Breast epithelium (tissue), 4 donors: ENCODE data around the gene GUCA2A. TPM values are rescaled to one million over a fixed set of nuclear protein-coding genes. Genes with fewer than 3 reads are reported as not detected.
A peak's percentile ranks its signal among the peaks of the same experiment; 100 is the strongest.

ENCODE experiments used
- DNase-seq, 2 donors: peaks; one replicate each; pipeline ENCODE4 v3.0.0-alpha.2; 2019; ENCODE audit warnings: low spot score in 2 of 2
- H3K27ac ChIP-seq, 2 donors: fragments of 200-600 bp; sonication (generic) in 1 of 2; one replicate each; pipeline ENCODE4 v1.5.1; 2016 to 2019; ENCODE audit warnings: mild to moderate bottlenecking in 1 of 2
- H3K27me3 ChIP-seq, 2 donors: fragments of 200-600 bp; sonication (generic) in 1 of 2; one replicate each; pipeline versions ENCODE4 v1.5.1 to v1.6.0; 2017 to 2019; ENCODE audit warnings: control low read depth in 1 of 2, mild to moderate bottlenecking in 1 of 2
- H3K36me3 ChIP-seq: fragments of 200-600 bp; one replicate; pipeline ENCODE4 v1.5.1; 2019
- H3K4me1 ChIP-seq, 2 donors: fragments of 200-600 bp; sonication (generic); one replicate each; pipeline ENCODE4 v1.5.1; 2016 to 2019; ENCODE audit warnings: control low read depth in 1 of 2
- H3K4me3 ChIP-seq, 3 donors: fragments of 200-600 bp; sonication (generic); 1 replicate in 2 of 3; 2 replicates in 1 of 3; pipeline ENCODE4 v1.5.1; 2016 to 2019; ENCODE audit warnings: mild to moderate bottlenecking in 3 of 3, moderate library complexity in 2 of 3
- H3K9me3 ChIP-seq, 2 donors: fragments of 200-600 bp; sonication (generic) in 1 of 2; one replicate each; pipeline ENCODE4 v1.5.1; 2016 to 2019; ENCODE audit warnings: control low read depth in 1 of 2
- POLR2A ChIP-seq: fragments of 450-650 bp; IDR thresholded peaks from one replicate; pipeline ENCODE4 v1.6.1; 2016; ENCODE audit warnings: antibody characterized with exemption, mild to moderate bottlenecking, moderate library complexity
- POLR2AphosphoS5 ChIP-seq, 3 donors: sonication (generic); formaldehyde crosslinking; IDR thresholded peaks; one replicate each; pipeline ENCODE4 v1.6.1; 2017; ENCODE audit warnings: antibody characterized with exemption in 3 of 3
- intact Hi-C: fragments of 100-400 bp; cut with DNase I; formaldehyde crosslinking; loops from one replicate; pipeline ENCODE4 v1.15.1; 2023; ENCODE audit warnings: low total_unique reads
- total RNA-seq, 3 donors: library from RNA; depleted of rRNA; stranded (reverse); fragments of >200 nt; gene quantifications; one replicate each; pipeline ENCODE4 v1.1.0, GENCODE V29; 2016
- TF ChIP-seq, protein P1 (sequence below), 3 donors: fragments of 450-650 bp; IDR thresholded peaks; one replicate each; pipeline ENCODE4 v1.5.1; 2016 to 2017; ENCODE audit warnings: antibody characterized with exemption in 3 of 3, mild to moderate bottlenecking in 3 of 3, moderate library complexity in 3 of 3

GUCA2A gene
- total RNA-seq, 3 donors from 2014 or later, result 8.8 TPM; not detected in 2

DNA sequence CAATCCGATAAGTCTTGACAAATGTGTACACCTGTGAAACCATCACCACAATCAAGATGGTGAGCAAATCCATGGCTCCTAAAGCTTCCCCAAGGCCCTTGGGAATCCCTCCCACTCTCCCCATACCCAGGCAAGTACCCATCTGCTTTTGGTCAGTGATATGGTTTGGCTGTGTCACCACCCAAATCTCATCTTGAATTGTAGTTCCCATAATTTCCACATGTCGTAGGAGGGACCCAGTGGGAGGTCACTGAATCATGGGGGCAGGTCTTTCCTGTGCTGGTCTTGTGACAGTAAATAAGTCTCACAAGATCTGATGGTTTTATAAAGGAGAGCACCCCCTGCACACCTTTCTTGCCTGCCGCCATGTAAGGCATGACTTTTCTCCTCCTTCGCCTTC, 26.0 kb downstream of the GUCA2A start:
- Histone ChIP-seq H3K27me3 (peaks cover 0 to 3% of the 10 kb centered on the region in 2 donors), H3K9me3 (no peaks in the 10 kb centered on the region), H3K27ac (no peak overlapping the region), H3K4me3 (no peak overlapping the region), H3K36me3 (no peaks in the 10 kb centered on the region), H3K4me1 (no peaks in the 10 kb centered on the region)
- no peak for DNase-seq
- TF ChIP-seq, protein P1, sequence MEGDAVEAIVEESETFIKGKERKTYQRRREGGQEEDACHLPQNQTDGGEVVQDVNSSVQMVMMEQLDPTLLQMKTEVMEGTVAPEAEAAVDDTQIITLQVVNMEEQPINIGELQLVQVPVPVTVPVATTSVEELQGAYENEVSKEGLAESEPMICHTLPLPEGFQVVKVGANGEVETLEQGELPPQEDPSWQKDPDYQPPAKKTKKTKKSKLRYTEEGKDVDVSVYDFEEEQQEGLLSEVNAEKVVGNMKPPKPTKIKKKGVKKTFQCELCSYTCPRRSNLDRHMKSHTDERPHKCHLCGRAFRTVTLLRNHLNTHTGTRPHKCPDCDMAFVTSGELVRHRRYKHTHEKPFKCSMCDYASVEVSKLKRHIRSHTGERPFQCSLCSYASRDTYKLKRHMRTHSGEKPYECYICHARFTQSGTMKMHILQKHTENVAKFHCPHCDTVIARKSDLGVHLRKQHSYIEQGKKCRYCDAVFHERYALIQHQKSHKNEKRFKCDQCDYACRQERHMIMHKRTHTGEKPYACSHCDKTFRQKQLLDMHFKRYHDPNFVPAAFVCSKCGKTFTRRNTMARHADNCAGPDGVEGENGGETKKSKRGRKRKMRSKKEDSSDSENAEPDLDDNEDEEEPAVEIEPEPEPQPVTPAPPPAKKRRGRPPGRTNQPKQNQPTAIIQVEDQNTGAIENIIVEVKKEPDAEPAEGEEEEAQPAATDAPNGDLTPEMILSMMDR (IDR thresholded peaks at IDR 0.05), result no peak
- no peak for TF ChIP-seq POLR2A
- no peak for TF ChIP-seq POLR2AphosphoS5 (IDR thresholded peaks at IDR 0.05)
- intact Hi-C loops, result no loop called here

DNA sequence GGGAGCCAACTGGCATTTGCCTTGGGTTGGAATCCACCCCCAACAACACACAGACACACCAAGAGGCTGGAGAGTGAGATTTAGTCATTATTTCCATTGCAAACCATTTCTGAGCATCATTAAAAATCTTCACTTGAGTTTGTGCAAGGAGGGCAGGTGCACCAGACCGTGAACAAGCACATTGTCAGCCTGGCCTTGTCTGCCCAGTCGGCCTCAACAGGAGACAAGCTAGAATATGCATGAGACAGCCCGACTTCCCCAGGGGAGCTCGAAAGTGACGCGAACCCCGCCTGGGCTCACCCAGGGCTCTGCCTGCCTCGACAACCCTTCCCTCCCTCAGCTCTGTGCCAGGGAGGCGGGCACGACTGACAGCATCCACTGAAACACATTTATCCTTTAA, 26.8 kb downstream of the GUCA2A start:
- intact Hi-C loops, result no loop called here
- H3K4me1 ChIP-seq, result no peaks in the 10 kb centered on the region
- no peaks in the 10 kb centered on the region for H3K9me3 ChIP-seq
- no peak for DNase-seq
- H3K27ac ChIP-seq, result no peak overlapping the region
- TF ChIP-seq, protein P1 (IDR thresholded peaks at IDR 0.05), result no peak
- no peak for TF ChIP-seq POLR2AphosphoS5 (IDR thresholded peaks at IDR 0.05)
- no peak for TF ChIP-seq POLR2A
- H3K4me3 ChIP-seq, result no peak overlapping the region
- H3K36me3 ChIP-seq, result no peaks in the 10 kb centered on the region
- H3K27me3 ChIP-seq, result peaks cover 0 to 3% of the 10 kb centered on the region in 2 donors

DNA sequence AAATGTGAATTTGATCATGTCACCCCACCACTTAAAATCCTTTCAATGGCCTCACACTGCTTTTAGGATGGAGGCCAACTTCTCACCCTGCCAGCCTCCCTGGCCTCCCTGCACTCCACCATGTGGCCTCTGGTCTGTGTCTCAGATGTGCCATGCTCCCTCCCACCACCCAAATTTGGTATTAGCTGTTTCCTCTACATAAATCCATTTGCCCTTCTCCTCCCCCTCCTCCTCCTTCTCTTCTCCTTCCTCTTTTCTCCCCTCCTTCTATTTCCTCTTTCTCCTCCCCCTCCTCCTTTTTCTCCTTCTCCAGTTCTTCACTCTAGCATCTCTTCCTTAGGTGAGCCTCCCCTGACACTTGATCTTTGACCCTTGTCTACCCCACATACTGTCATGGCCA, 28.1 kb downstream of the GUCA2A start:
- no peak for DNase-seq
- Histone ChIP-seq H3K4me1 (no peaks in the 10 kb centered on the region), H3K27me3 (no peaks in the 10 kb centered on the region), H3K36me3 (no peaks in the 10 kb centered on the region), H3K27ac (no peak overlapping the region), H3K9me3 (no peaks in the 10 kb centered on the region), H3K4me3 (no peak overlapping the region)
- intact Hi-C loops, result no loop called here
- TF ChIP-seq, protein P1 (IDR thresholded peaks at IDR 0.05), result no peak
- TF ChIP-seq POLR2AphosphoS5 (IDR thresholded peaks at IDR 0.05), result no peak
- TF ChIP-seq POLR2A, result no peak

DNA sequence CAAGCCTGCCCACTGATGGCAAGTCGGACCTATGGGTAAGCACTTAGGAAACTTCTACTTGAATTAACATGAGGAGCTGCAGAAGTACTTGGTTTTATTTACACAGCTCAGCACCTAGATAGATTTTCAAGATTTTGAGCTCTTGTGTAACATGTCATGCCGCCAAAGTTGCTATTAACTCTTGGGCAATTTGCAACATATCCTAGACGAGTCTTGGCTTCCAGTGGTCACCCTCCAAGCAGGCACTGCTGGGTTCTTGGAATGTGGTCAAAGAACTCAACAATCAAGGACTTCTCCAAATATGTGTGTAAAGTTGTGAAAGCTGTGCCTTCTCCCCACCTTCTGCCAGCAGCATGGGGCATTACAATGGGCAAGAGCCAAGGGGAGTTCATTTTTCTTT, 29.1 kb downstream of the GUCA2A start:
- H3K36me3 ChIP-seq, result no peaks in the 10 kb centered on the region
- peak overlapping the region in 1 of 2 donors; percentile 19 for H3K27ac ChIP-seq
- intact Hi-C loops, result no loop called here
- H3K9me3 ChIP-seq, result no peaks in the 10 kb centered on the region
- DNase-seq, result peak in 1 of 2 donors; percentile 70
- TF ChIP-seq, protein P1 (IDR thresholded peaks at IDR 0.05), result no peak
- TF ChIP-seq POLR2A (no peak), POLR2AphosphoS5 (IDR thresholded peaks at IDR 0.05) (no peak)
- no peaks in the 10 kb centered on the region for H3K4me1 ChIP-seq
- no peaks in the 10 kb centered on the region for H3K27me3 ChIP-seq
- no peak overlapping the region for H3K4me3 ChIP-seq

DNA sequence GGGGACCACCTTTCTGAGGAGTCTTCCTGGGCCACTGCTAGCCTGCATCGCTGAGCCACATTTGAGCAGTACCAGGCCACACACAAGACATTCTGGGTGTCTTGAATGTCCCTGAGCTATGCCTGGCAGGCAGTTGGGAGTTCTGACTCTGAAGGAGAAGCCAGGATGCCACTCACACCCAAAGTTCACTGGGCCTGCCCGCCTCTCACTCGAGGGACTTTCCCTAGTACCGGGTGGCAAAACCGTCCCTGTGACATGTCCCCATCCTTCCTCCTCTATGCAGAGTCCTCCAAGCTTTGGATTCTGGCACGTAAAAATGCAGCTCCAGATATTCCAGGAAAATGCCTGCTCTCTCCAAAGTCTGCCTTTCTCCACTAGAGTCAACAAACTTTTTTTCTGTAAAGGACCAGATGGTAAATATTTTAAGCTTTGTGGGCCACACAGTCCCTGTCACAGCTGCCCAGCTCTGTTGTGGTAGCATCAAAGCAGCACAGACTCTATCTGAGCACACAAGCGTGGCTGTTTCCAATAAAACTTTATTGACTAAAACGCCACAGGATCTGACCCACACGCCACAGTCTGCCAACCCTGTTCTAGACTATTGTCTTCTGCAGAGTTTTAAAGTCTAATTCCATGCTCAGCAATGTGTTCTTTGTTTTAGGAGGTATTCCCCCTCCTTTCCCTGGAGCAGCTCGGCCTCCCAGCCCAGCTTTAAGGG, 30.6 kb downstream of the GUCA2A start:
- H3K4me1 ChIP-seq, result no peaks in the 10 kb centered on the region
- no peaks in the 10 kb centered on the region for H3K9me3 ChIP-seq
- intact Hi-C loops, result no loop called here
- no peak for TF ChIP-seq POLR2AphosphoS5 (IDR thresholded peaks at IDR 0.05)
- TF ChIP-seq POLR2A, result no peak
- TF ChIP-seq, protein P1 (IDR thresholded peaks at IDR 0.05), result no peak
- H3K36me3 ChIP-seq, result no peaks in the 10 kb centered on the region
- DNase-seq, result no peak
- H3K27me3 ChIP-seq, result no peaks in the 10 kb centered on the region
- no peak overlapping the region for H3K27ac ChIP-seq
- H3K4me3 ChIP-seq, result no peak overlapping the region
